ENCODE results near the gene TIPIN.

TIPIN gene

GRCh38 chr15:66386204-66387123, 30.0 kb upstream of the TIPIN start, which contains the start of gene MAP2K1 (continued):
- TF ChIP-seq ZNF174 (tag by site-specific recombination; IDR thresholded peaks at IDR 0.05) = no peak
- no peak for TF ChIP-seq ZNF302 (tag by site-specific recombination; IDR thresholded peaks at IDR 0.05; ENCODE audit: low read depth)
- TF ChIP-seq ZNF18 (tag by site-specific recombination; IDR thresholded peaks at IDR 0.05) = peak; percentile 18
- TF ChIP-seq ZNF169 (tag by site-specific recombination; IDR thresholded peaks at IDR 0.05) = no peak
- TF ChIP-seq IKZF3 (tag by site-specific recombination; IDR thresholded peaks at IDR 0.05) = peak; percentile 41; the same call in 1 of the 2 replicates
- no peak for TF ChIP-seq ZNF626 (tag by site-specific recombination; IDR thresholded peaks at IDR 0.05)
- peak; percentile 97 for TF ChIP-seq ZNF362 (tag by site-specific recombination; IDR thresholded peaks at IDR 0.05)
- TF ChIP-seq ZNF660 (tag by site-specific recombination; IDR thresholded peaks at IDR 0.05) = peak; percentile 96
- TF ChIP-seq SP2 (tag by site-specific recombination; IDR thresholded peaks at IDR 0.05) = peak; percentile 100
- TF ChIP-seq ZNF610 (tag by site-specific recombination; IDR thresholded peaks at IDR 0.05; ENCODE audit: borderline replicate concordance) = peak; percentile 80; the same call in 1 of the 2 replicates
- peak; percentile 23; the same call in 1 of the 2 replicates for TF ChIP-seq ATF2 (tag by site-specific recombination; IDR thresholded peaks at IDR 0.05; ENCODE audit: low read depth)
- TF ChIP-seq ZSCAN4 (tag by site-specific recombination; IDR thresholded peaks at IDR 0.05) = peak; percentile 27; the same call in 1 of the 2 replicates
- peak; percentile 89 for TF ChIP-seq ZBTB7A (tag by site-specific recombination; IDR thresholded peaks at IDR 0.05; ENCODE audit: low read depth)
- peak; percentile 80 for TF ChIP-seq ZIC2 (tag by site-specific recombination; IDR thresholded peaks at IDR 0.05)
- TF ChIP-seq WT1 (tag by site-specific recombination; IDR thresholded peaks at IDR 0.05) = peak; percentile 90
- TF ChIP-seq ZBTB20 (tag by site-specific recombination; IDR thresholded peaks at IDR 0.05) = peak; percentile 98
- TF ChIP-seq KLF17 (tag by site-specific recombination; IDR thresholded peaks at IDR 0.05) = peak; percentile 92
- TF ChIP-seq ZNF311 (tag by site-specific recombination; IDR thresholded peaks at IDR 0.05; ENCODE audit: borderline replicate concordance) = no peak
- TF ChIP-seq GLIS1 (tag by site-specific recombination; IDR thresholded peaks at IDR 0.05) = peak; percentile 91
- TF ChIP-seq ZBTB1 (tag by site-specific recombination; IDR thresholded peaks at IDR 0.05) = no peak
- TF ChIP-seq KLF10 (tag by site-specific recombination; IDR thresholded peaks at IDR 0.05) = peak; percentile 95
- peak; percentile 75 for TF ChIP-seq BCL11A (tag by site-specific recombination; IDR thresholded peaks at IDR 0.05; ENCODE audit: low read depth)
- TF ChIP-seq ZNF223 (tag by site-specific recombination; IDR thresholded peaks at IDR 0.05) = no peak
- TF ChIP-seq ZXDB (tag by site-specific recombination; IDR thresholded peaks at IDR 0.05) = peak; percentile 91
- peak; percentile 99 for TF ChIP-seq KLF16 (tag by site-specific recombination; IDR thresholded peaks at IDR 0.05)
- TF ChIP-seq KLF8 (tag by site-specific recombination; IDR thresholded peaks at IDR 0.05) = peak; percentile 98
- TF ChIP-seq ZFP69B (tag by site-specific recombination; IDR thresholded peaks at IDR 0.05) = peak; percentile 99
- TF ChIP-seq ZNF76 (tag by site-specific recombination; IDR thresholded peaks at IDR 0.05; ENCODE audit: borderline replicate concordance, low read depth) = peak; percentile 70; the same call in 1 of the 2 replicates
- no peak for TF ChIP-seq ZNF366 (tag by site-specific recombination; conservative IDR thresholded peaks at IDR 0.05)
- TF ChIP-seq ZNF239 (tag by site-specific recombination; IDR thresholded peaks at IDR 0.05) = no peak
- TF ChIP-seq ZNF670 (tag by site-specific recombination; IDR thresholded peaks at IDR 0.05; ENCODE audit: low read depth) = no peak
- TF ChIP-seq ZNF155 (tag by site-specific recombination; IDR thresholded peaks at IDR 0.05) = no peak
- peak; percentile 87 for TF ChIP-seq EGR2 (tag by site-specific recombination; IDR thresholded peaks at IDR 0.05; ENCODE audit: low read depth)
